Activated CD8-positive, alpha-beta T cell treated with anti-CD3 and anti-CD28 coated beads for 36 hours (primary cell): ENCODE results near the gene DYNLT3. TPM values are rescaled to one million over a fixed set of nuclear protein-coding genes. Genes with fewer than 3 reads are reported as not detected.
A peak's percentile ranks its signal among the peaks of the same experiment; 100 is the strongest.

ENCODE experiments used
- ATAC-seq: fragments of 200-7000 bp; cut with Tn5 transposase; one replicate; pipeline ENCODE4 v1.10.0; 2021; ENCODE audit warnings: mild to moderate bottlenecking, moderate library complexity
- CTCF ChIA-PET: fragments of 350-600 bp; sonication (Branson Sonifier 250); formaldehyde crosslinking; loops from one replicate; lab custom pipeline; 2021; ENCODE audit warnings: antibody characterized with exemption; lab: Charles Lee
- POLR2A ChIA-PET: fragments of 350-600 bp; sonication (Branson Sonifier 250); formaldehyde crosslinking; loops from one replicate; lab custom pipeline; 2021; ENCODE audit warnings: antibody characterized with exemption; lab: Charles Lee
- DNase-seq: peaks from one replicate; pipeline ENCODE4 v3.0.0-alpha.2; 2020
- H3K27ac Mint-ChIP-seq: one replicate; pipeline ENCODE4 v1.8.0; 2021; ENCODE audit warnings: mild to moderate bottlenecking, mixed read lengths
- H3K27me3 Mint-ChIP-seq: one replicate; pipeline ENCODE4 v1.8.0; 2021; ENCODE audit warnings: mixed read lengths
- H3K36me3 Mint-ChIP-seq: one replicate; pipeline ENCODE4 v1.8.0; 2021; ENCODE audit warnings: low read depth, mixed read lengths
- H3K4me1 Mint-ChIP-seq: one replicate; pipeline ENCODE4 v1.8.0; 2021; ENCODE audit warnings: low read depth, mixed read lengths
- H3K4me3 Mint-ChIP-seq: one replicate; pipeline ENCODE4 v1.8.0; 2021; ENCODE audit warnings: mild to moderate bottlenecking, moderate library complexity, mixed read lengths
- H3K9me3 Mint-ChIP-seq: one replicate; pipeline ENCODE4 v1.8.0; 2021; ENCODE audit warnings: mixed read lengths
- CTCF ChIP-seq: fragments of 200-600 bp; IDR thresholded peaks from one replicate; pipeline ENCODE4 v1.8.0; 2022; ENCODE audit warnings: antibody characterized with exemption, mild to moderate bottlenecking
- intact Hi-C: fragments of 100-400 bp; cut with micrococcal nuclease; formaldehyde crosslinking; loops from one replicate; pipeline ENCODE4 v1.10.0; 2022
- total RNA-seq, 2 experiments: library from RNA; stranded (reverse); gene quantifications; one replicate each; pipeline ENCODE4 v1.2.3, GENCODE V29; 2021

The DYNLT3 gene
- total RNA-seq, 2 experiments from 2014 or later = 24.8 to 26.6 TPM

GRCh38 chrX:37830371-37830770 lies 17.0 kb downstream of the DYNLT3 start:
- TF ChIP-seq CTCF = no peak
- Mint-ChIP-seq H3K36me3 (no peaks in the 10 kb centered on the region), H3K4me1 (peaks cover 8% of the 10 kb centered on the region), H3K4me3 (no peak overlapping the region), H3K27ac (no peak overlapping the region), H3K27me3 (no peaks in the 10 kb centered on the region), H3K9me3 (no peaks in the 10 kb centered on the region)
- POLR2A ChIA-PET = no interaction called here
- CTCF ChIA-PET = no interaction called here
- no peak for DNase-seq
- intact Hi-C loops = no loop called here
- ATAC-seq = no peak

GRCh38 chrX:37829721-37830120 lies 17.6 kb downstream of the DYNLT3 start:
- ChIA-PET POLR2A (no interaction called here), CTCF (interaction anchor here (7.9 kb wide), 1 partner anchor 86 kb away, joined by 165 read pairs; no protein-coding TSS in a partner anchor)
- Mint-ChIP-seq H3K4me1 (peaks cover 14% of the 10 kb centered on the region), H3K27ac (no peak overlapping the region), H3K36me3 (no peaks in the 10 kb centered on the region), H3K27me3 (no peaks in the 10 kb centered on the region), H3K9me3 (no peaks in the 10 kb centered on the region), H3K4me3 (no peak overlapping the region)
- ATAC-seq = no peak
- intact Hi-C loops = no loop called here
- no peak for DNase-seq
- TF ChIP-seq CTCF = no peak

GRCh38 chrX:37825215-37825842 lies 22.0 kb downstream of the DYNLT3 start:
- peak; percentile 61 for TF ChIP-seq CTCF
- ChIA-PET CTCF (interaction anchor here (0.7 to 7.9 kb wide), 20 partner anchors 9 to 341 kb away, joined by 3 to 165 read pairs (median 3); no protein-coding TSS in a partner anchor), POLR2A (interaction anchor here (1.8 kb wide), 1 partner anchor 80 kb away, joined by 7 read pairs; no protein-coding TSS in a partner anchor)
- peak; percentile 85 for ATAC-seq
- Mint-ChIP-seq H3K27me3 (no peaks in the 10 kb centered on the region), H3K4me3 (no peak overlapping the region), H3K4me1 (peaks cover 20% of the 10 kb centered on the region), H3K9me3 (no peaks in the 10 kb centered on the region), H3K36me3 (no peaks in the 10 kb centered on the region), H3K27ac (no peak overlapping the region)
- peak; percentile 73 for DNase-seq
- intact Hi-C loops = loop anchor here (1.0 kb wide), 1 partner anchor 80 kb away; no protein-coding TSS in a partner anchor

GRCh38 chrX:37824491-37825214 lies 22.7 kb downstream of the DYNLT3 start:
- intact Hi-C loops = loop anchor here (1.0 kb wide), 1 partner anchor 79 kb away; no protein-coding TSS in a partner anchor
- CTCF ChIA-PET = interaction anchor here (0.7 to 7.9 kb wide), 18 partner anchors 8 to 342 kb away, joined by 3 to 165 read pairs (median 4); no protein-coding TSS in a partner anchor
- Mint-ChIP-seq H3K4me1 (peaks cover 16% of the 10 kb centered on the region), H3K9me3 (no peaks in the 10 kb centered on the region), H3K27me3 (no peaks in the 10 kb centered on the region), H3K4me3 (no peak overlapping the region), H3K36me3 (no peaks in the 10 kb centered on the region), H3K27ac (no peak overlapping the region)
- POLR2A ChIA-PET = interaction anchor here (1.8 kb wide), 1 partner anchor 79 kb away, joined by 7 read pairs; no protein-coding TSS in a partner anchor
- DNase-seq (no peak), ATAC-seq (no peak)
- no peak for TF ChIP-seq CTCF

- DNase-seq (no peak), ATAC-seq (no peak)
- Mint-ChIP-seq H3K9me3 (no peaks in the 10 kb centered on the region), H3K36me3 (no peaks in the 10 kb centered on the region), H3K27ac (no peak overlapping the region), H3K4me1 (peaks cover 13% of the 10 kb centered on the region), H3K27me3 (no peaks in the 10 kb centered on the region), H3K4me3 (no peak overlapping the region)
- CTCF ChIA-PET = no interaction called here
- POLR2A ChIA-PET = no interaction called here
- TF ChIP-seq CTCF = no peak
- intact Hi-C loops = no loop called here
Measured at GRCh38 chrX:37820646-37821045, 26.7 kb downstream of the DYNLT3 start.
